ENCODE data around the gene RAI1.
A peak's percentile ranks its signal among the peaks of the same experiment; 100 is the strongest.
"Not testable (repeated sequence)": the region's sequence is repeated elsewhere in the genome, so short reads cannot be mapped to it uniquely, and the experiment has no call there.

The RAI1 gene

GRCh38 chr17:17681187-17681743, at the start of gene RAI1:
Gene RAI1, plus strand, starts transcription at chr17:17681458. Its CDS starts 111,491 bp downstream, at chr17:17792949.
- DNase-seq: peak; percentile 72

- not testable (repeated sequence) for DNase-seq
Observed at GRCh38 chr17:17632690-17633089, 48.6 kb upstream of the RAI1 start.

GRCh38 chr17:17633310-17633709, 47.9 kb upstream of the RAI1 start:
- DNase-seq: no peak

GRCh38 chr17:17635126-17635525, 46.1 kb upstream of the RAI1 start:
- DNase-seq: no peak

- DNase-seq: not testable (repeated sequence)
Observed at GRCh38 chr17:17635537-17636271, 45.6 kb upstream of the RAI1 start.

- no peak for DNase-seq
Observed at GRCh38 chr17:17636272-17636885, 44.9 kb upstream of the RAI1 start.

- DNase-seq: no peak
Observed at GRCh38 chr17:17638467-17638866, 42.8 kb upstream of the RAI1 start.

- peak; percentile 52 for DNase-seq
Observed at GRCh38 chr17:17639661-17640270, 41.5 kb upstream of the RAI1 start.

- peak; percentile 73 for DNase-seq
Observed at GRCh38 chr17:17641621-17642409, 39.4 kb upstream of the RAI1 start.

- not testable (repeated sequence) for DNase-seq
Observed at GRCh38 chr17:17645148-17645547, 36.1 kb upstream of the RAI1 start.

GRCh38 chr17:17645961-17646360, 35.3 kb upstream of the RAI1 start:
- no peak for DNase-seq

GRCh38 chr17:17647524-17648178, 33.6 kb upstream of the RAI1 start:
- no peak for DNase-seq

GRCh38 chr17:17648762-17649161, 32.5 kb upstream of the RAI1 start:
- DNase-seq: no peak

GRCh38 chr17:17650959-17651358, 30.3 kb upstream of the RAI1 start:
- DNase-seq: no peak

GRCh38 chr17:17653343-17653742, 27.9 kb upstream of the RAI1 start:
- DNase-seq: no peak

GRCh38 chr17:17659340-17659739, 21.9 kb upstream of the RAI1 start:
- no peak for DNase-seq

- DNase-seq: no peak
Observed at GRCh38 chr17:17661134-17661533, 20.1 kb upstream of the RAI1 start.

GRCh38 chr17:17661834-17662385, 19.3 kb upstream of the RAI1 start:
- no peak for DNase-seq

- DNase-seq: peak; percentile 87
Observed at GRCh38 chr17:17663160-17664063, 17.8 kb upstream of the RAI1 start.

GRCh38 chr17:17664064-17664452, 17.2 kb upstream of the RAI1 start:
- no peak for DNase-seq

GRCh38 chr17:17665255-17665654, 16.0 kb upstream of the RAI1 start:
- DNase-seq: no peak
